CD4-positive, alpha-beta T cell treated with Interleukin-6 for 4 hours (primary cell): ENCODE data around the gene TMCO4.
A peak's percentile ranks its signal among the peaks of the same experiment; 100 is the strongest.

ENCODE experiments used
- DNase-seq: peaks from one replicate; pipeline ENCODE4 v3.0.0-alpha.2; 2020; ENCODE audit warnings: mixed read lengths

The TMCO4 gene

DNA sequence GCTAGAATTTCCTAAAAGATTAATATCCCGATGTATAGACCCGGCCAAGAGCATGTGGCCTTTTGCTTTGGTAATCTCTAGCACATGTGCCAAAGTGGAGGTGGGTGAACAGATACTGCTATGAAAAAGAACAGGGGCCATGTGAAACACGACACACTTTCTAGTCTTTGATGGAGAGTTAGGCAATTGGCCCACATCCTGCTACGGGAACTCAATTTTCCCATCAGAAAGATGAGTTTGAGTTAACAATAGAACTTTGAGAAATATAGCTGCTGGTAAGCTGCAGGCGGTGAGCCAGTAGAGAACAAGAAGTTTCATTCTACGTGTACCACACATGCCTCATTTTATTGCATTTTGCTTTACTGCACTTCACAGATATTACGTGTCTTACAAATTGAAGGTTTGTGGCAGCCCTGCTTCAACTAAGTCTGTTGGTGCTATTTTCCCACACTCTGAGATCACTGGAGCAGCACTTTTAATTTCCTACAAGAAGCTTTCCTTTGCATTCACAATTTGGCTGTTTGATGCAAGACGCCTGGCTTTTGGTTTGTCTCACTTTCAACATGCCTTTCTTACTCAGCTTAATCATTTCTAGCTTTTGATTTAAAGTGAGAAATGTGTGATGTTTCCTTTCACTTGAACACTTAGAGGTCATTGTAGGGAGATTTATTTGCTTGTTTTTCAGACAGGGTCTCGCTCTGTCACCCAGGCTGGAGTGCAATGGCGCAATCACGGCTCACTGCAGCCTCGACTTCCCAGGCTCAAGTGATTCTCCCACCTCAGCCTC is 88.7 kb downstream of the TMCO4 start:
- no peak for DNase-seq

GRCh38 chr1:19709260-19709793 is 90.4 kb downstream of the TMCO4 start:
- no peak for DNase-seq

- no peak for DNase-seq
Observed at GRCh38 chr1:19708567-19709110, 91.1 kb downstream of the TMCO4 start.

- DNase-seq = no peak
Observed at GRCh38 chr1:19706136-19706535, 93.6 kb downstream of the TMCO4 start.

GRCh38 chr1:19705464-19705863 is 94.3 kb downstream of the TMCO4 start:
- no peak for DNase-seq

GRCh38 chr1:19704247-19705113 is 95.2 kb downstream of the TMCO4 start:
- peak; percentile 71 for DNase-seq

GRCh38 chr1:19703280-19703679 is 96.4 kb downstream of the TMCO4 start:
- no peak for DNase-seq

DNA sequence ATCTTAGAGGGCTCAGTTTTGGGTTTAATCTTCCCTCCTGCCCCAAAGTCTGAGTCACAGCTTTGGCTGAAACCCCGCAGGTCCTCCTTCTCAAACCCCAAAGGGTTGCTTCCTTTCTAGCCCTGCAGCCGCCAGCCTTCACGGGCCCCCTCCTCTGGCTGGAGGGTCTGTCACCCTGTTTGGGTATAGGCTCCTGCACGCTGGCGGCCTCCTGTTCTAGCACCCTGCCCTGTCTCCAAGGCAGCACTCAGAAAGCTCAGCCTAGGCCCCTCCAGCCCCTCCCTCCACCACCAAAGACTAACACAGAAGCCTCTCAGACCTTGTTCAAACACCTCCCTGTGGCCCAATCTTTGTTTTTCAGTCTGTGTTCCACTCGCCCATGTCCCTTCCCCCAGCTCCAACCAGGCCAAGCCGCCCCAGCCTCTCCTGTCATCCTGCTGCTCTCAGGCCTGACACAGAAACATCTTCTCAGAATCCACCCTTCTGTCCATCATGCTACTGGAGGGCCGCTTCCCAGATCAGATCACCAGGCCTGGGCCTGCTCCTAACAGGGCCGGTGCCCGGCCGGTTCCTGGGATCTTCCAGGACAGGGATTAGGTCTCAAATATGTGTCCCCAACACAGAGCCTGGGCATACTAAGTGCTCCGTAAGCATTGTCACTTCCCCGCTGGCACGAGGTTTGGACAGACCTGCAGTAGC is 99.5 kb downstream of the TMCO4 start:
- no peak for DNase-seq

DNA sequence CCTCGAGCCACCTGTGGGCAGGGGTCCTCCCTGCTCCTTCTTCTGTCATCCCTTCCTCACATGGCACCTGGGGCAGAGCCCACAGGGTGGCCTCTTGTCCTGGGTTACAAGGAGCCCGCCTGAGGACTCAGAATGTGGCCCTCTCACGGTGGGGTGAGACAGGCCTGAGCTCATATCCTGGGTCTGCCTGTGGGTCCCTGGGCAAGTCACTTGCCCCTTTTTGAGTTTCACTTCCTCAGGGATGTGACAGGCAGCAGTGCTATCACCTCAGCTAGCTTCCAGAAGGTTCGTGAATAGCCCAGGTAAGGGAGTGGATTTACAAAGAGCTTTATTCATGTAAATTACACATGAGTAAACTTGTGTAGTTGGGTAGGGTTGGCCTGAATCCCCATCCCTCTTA is 101.5 kb downstream of the TMCO4 start:
- no peak for DNase-seq

GRCh38 chr1:19696820-19697219 is 102.9 kb downstream of the TMCO4 start:
- DNase-seq = no peak

- no peak for DNase-seq
Observed at GRCh38 chr1:19695772-19696171, 103.9 kb downstream of the TMCO4 start.

DNA sequence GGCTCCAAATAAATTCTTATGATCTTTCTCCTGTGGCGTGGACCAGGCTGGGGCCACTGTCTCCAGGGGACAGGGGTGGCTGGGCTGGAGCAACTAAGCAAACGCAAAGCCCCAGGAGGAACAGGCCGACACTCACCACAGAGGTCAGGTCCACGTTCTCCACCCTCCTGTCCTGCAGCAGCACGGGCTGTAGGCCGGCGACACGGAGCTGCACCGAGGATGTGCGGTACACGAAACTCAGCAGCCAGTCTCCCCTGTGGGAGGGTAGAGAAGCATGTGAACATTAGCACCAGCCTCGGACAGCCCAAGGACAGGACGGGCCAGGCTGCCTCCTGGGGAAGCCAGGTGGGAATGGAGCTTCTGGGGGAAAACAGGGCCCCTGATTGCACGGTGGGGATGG is 105.4 kb downstream of the TMCO4 start:
- DNase-seq = no peak

DNA sequence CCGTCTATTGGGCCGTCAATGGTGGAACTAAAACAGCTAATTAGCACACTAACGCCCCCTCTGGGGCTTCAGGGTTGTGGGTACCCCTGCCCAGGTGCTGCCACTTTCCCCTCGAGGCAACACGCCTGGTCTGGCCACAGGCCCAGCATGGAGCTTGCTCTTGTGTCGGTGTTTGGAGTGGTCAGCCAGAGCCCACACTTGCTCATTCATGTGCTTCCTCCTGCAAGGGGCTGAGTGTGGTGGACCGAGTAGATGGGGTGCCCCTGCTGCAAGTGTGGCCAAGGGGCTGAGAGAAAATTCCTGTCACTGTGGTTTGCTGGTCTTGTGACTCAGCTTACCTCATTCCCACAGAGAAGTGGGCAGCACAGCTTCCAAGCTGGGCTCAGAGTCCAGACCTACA is 109.4 kb downstream of the TMCO4 start:
- DNase-seq = no peak

DNA sequence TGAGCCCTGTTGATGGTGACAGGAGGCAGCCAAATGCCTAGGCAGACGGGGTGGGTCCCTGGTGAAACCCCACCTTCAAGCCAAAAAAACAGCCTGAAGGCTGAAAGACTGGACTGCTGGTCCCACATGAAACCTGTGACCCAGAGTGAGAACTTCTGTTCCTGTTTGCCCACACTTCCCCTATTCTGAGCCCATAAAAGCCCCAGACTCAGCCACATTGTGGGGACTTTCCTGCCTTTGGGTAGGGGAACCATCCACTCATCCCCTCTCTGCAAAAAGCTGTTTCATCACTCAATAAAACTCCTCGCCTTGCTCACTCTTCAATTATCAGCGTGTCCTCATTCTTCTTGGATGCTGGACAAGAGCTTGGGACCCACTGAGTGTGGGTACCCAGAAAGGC is 109.9 kb downstream of the TMCO4 start:
- no peak for DNase-seq

DNA sequence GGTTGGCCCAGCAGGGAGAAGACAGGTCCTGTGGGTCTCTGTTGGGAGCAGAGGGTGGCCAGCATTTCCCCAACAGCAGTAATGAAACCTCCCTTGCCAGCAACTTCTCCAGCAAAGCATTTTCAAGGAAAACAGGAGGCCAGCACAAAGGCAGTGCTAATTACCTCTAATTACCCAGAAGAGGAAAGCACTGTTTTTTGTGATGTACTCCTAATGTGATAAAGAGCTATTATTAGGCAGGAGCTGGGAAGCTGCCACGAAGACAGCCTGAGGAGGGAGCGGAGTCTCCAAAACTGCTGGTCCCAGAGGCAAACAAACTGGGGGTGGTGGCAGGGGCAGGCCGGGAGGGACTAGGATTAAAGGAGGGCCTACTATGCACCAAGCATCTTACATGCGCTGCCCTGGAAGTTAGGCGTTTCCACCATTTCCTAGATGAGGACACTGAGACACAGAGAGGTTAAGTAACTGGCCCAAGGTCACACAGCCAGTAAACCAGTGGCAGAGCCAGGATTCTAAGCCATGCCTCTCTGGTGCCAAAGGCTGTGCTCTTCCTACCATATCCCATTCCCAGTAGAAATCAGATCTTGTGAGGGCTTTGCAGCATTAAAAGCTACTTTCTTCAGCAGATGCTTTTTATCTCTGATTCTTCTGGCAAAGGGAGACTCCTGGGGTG is 110.5 kb downstream of the TMCO4 start:
- no peak for DNase-seq

DNA sequence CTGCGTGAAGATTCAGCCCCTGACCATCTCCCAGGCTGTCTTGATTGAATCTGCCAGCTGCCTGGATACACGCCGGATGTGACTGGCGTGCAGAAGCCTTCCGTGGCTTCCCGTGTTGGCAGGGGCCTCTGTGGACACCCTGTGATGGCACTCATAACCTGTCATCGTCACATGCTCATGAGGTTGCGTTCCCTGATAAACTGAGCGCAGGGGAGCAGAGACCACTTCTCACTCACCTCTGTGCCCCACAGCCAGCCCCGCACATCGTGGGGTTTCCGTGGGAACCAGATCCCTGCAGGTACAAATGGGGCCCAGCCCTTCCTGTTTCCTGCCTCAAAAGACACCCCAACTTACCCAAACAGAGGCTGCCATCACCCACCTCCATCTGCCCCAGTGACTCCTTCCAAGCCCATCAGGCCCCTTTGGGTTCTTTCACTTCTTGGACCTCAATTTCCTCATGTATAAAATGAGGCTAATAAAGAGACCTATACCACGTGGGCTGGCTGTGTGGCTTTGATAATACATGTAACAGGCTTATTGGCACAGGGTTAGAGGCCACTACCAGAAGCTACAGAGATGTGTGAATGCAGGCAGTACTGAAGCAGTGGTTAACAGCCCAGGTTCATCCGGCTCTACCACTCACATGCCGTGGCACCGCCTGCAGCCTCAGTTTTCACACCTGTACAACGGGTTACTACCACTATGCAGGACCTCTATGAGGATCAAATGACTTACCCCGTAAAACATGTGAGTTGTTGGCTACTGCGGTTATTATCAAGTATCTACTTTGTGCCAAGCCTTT is 111.5 kb downstream of the TMCO4 start:
- peak; percentile 61 for DNase-seq

GRCh38 chr1:19687414-19687813 is 112.3 kb downstream of the TMCO4 start:
- DNase-seq = no peak

- no peak for DNase-seq
Observed at GRCh38 chr1:19685994-19686393, 113.7 kb downstream of the TMCO4 start.

- DNase-seq = no peak
Observed at GRCh38 chr1:19684677-19685076, 115.0 kb downstream of the TMCO4 start.

DNA sequence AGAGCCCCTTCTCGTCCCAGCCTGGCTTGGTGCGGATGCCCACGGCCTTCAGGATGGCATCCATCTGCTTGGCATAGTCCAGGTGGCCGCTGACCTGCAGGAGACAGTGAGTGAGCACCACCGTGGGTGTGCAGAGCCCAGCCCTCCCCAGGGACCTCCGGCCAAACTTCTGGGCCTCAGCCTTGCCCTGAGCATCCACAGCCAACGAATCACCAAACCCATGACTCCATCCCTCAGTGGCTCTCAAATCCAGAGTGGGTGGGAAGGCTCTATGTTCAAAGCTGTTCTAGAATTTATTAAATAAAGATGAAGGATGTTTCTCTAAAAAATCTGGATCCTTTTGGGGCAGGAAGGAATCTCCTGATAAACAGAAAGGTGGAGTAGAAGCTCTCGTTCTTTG is 116.4 kb downstream of the TMCO4 start:
- DNase-seq = no peak

DNA sequence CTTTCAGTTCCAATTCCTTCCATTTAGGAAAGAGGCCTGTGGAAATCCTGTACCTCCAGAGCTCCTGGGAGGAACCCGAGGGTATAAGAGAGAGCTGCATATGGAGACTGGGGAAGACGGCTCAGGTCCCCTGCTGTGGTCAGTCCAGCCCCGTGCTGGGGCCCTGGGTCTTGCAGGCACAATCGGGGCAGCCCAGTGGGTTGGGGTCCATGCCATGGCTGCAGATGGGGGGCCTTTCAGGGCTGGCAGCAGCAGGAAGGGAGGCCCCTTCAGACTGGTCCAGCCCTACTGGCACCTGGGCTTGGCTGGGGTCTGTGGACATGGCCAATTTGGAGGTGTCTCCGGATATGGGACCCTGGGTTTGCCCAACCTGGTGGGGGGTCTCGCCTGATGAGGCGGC is 116.8 kb downstream of the TMCO4 start:
- DNase-seq = no peak

DNA sequence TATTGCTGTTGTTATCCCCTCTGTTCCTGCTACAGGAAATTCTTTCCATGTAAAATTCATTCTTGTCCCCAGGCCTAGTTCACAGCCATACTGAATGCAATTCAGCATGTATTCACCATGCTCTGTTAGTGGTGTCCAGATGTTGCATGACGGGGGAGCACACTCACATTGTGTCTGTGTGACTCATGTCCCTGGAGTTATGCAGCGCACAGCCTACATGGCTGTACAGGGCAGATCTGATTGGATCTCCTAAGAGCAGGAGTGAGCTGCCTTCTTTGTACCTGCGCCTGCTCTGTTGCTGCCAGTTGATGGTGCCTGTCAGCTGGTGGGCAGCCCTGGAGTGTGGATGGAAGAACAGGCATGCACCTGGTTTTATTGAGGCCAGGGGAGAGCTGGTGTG is 117.5 kb downstream of the TMCO4 start:
- no peak for DNase-seq
